Transverse colon (tissue), 4 donors: ENCODE data around the gene SPX.

Experiments
- CTCF ChIP-seq, 5 experiments: fragments of 200-600 bp in 3 of 5; fragments of 450-650 bp in 2 of 5; sonication (generic) in 3 of 5; IDR thresholded peaks; 1 replicate in 2 of 5; 2 replicates in 3 of 5; pipeline ENCODE4 v1.5.1; 2016 to 2017; ENCODE audit warnings: antibody characterized with exemption in 5 of 5, inconsistent platforms in 3 of 5, mild to moderate bottlenecking in 2 of 5, moderate library complexity in 1 of 5
- EP300 ChIP-seq: sonication (generic); formaldehyde crosslinking; IDR thresholded peaks from one replicate; pipeline ENCODE4 v1.6.1; 2017; ENCODE audit warnings: antibody characterized with exemption, low read depth
- POLR2A ChIP-seq: fragments of 450-650 bp; IDR thresholded peaks from one replicate; pipeline ENCODE4 v1.6.1; 2016; ENCODE audit warnings: antibody characterized with exemption, mild to moderate bottlenecking, moderate library complexity
- POLR2AphosphoS5 ChIP-seq, 3 donors: sonication (generic); formaldehyde crosslinking; IDR thresholded peaks; one replicate each; pipeline ENCODE4 v1.6.1; 2016; ENCODE audit warnings: antibody characterized with exemption in 3 of 3

GRCh38 chr12:21553329-21553675 is 27.2 kb downstream of the SPX start:
- no peak for TF ChIP-seq CTCF (IDR thresholded peaks at IDR 0.05)
- TF ChIP-seq POLR2AphosphoS5 (IDR thresholded peaks at IDR 0.05), result no peak
- no peak for TF ChIP-seq POLR2A
- no peak for TF ChIP-seq EP300
